Thymus (tissue), 11 donors: Measurements from ENCODE around the gene ZNF487. TPM values are rescaled to one million over a fixed set of nuclear protein-coding genes. Genes with fewer than 3 reads are reported as not detected.

Experiments
- DNase-seq, 9 donors: peaks; one replicate each; pipeline ENCODE4 v3.0.0-alpha.2; 2013; ENCODE audit warnings: low spot score in 9 of 9, low read depth in 6 of 9, missing footprints in 1 of 9
- H3K27ac ChIP-seq, 2 donors: one replicate each; pipeline ENCODE4 v1.5.1; 2013; ENCODE audit warnings: control low read depth in 1 of 2, low read depth in 1 of 2, low read length in 1 of 2, mild to moderate bottlenecking in 1 of 2, moderate library complexity in 1 of 2
- H3K27me3 ChIP-seq, 2 donors: one replicate each; pipeline ENCODE4 v1.5.1; 2013; ENCODE audit warnings: low read length in 1 of 2; ENCODE audit not compliant: control insufficient read depth in 2 of 2, insufficient read depth in 1 of 2
- H3K36me3 ChIP-seq, 2 donors: one replicate each; pipeline ENCODE4 v1.5.1; 2013; ENCODE audit warnings: low read length in 1 of 2, mild to moderate bottlenecking in 1 of 2, moderate library complexity in 1 of 2; ENCODE audit not compliant: control insufficient read depth in 2 of 2, insufficient read depth in 2 of 2
- H3K4me1 ChIP-seq, 2 donors: one replicate each; pipeline ENCODE4 v1.5.1; 2013; ENCODE audit warnings: low read length in 2 of 2; ENCODE audit not compliant: control insufficient read depth in 2 of 2, insufficient read depth in 2 of 2
- H3K4me3 ChIP-seq, 2 donors: one replicate each; pipeline ENCODE4 v1.5.1; 2013; ENCODE audit warnings: low read length in 2 of 2, control low read depth in 1 of 2, mild to moderate bottlenecking in 1 of 2
- H3K9me3 ChIP-seq, 2 donors: one replicate each; pipeline ENCODE4 v1.5.1; 2013; ENCODE audit warnings: low read length in 1 of 2, mild to moderate bottlenecking in 1 of 2; ENCODE audit not compliant: control insufficient read depth in 2 of 2, insufficient read depth in 1 of 2
- WGBS: extraction: QIAGEN DNeasy Blood & Tissue Kit; methylation state at CpG from one replicate; pipeline ENCODE4 v1.1.7; 2013; 5-methylcytosine and 5-hydroxymethylcytosine counted together
- polyA plus RNA-seq: library from polyadenylated mRNA; stranded (reverse); fragments of 200-250 nt; gene quantifications from one replicate; pipeline ENCODE4 v1.2.3, GENCODE V29; 2013
- total RNA-seq: library from RNA; stranded (reverse); fragments of 120-200 nt; gene quantifications from one replicate; pipeline ENCODE4 v1.2.4, GENCODE V29; 2013
- donor health status: healthy.

ZNF487 gene
- total and polyA plus RNA-seq, 2 donors, result 4.9 to 11.6 TPM

DNA sequence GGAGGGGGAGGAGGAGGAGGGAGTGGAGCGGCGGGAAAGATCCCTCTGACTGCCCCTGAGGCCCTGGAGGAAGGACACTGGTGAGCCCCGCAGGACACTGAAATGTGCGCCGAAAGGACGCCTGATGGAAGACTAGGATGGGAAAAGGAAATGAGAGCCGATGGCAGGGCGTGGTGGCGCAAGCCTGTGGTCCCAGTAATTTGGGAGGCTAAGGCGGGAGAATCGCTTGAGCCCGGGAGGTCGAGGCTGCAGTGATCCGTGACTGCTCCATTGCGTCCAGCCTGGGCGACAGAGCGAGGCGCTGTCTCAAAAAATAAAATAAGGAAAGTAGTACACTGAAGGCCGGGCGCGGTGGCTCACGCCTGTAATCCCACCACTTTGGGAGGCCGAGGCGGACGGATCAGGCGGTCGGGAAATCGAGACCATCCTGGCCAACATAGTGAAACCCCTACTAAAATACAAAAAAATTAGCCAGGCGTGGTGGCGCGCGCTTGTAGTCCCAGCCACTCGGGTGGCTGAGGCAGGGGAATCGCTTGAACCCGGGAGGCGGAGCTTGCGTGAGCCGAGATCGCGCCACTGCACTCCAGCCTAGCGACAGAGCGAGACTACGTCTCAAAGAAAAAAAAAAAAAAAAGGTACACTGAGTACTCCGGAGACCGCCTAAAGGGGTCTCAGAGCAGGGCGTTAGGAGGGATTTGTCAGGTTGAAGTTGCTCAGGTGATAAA is 27.4 kb upstream of the ZNF487 start:
- peak overlapping the region; percentile 98 for H3K27ac ChIP-seq
- 5% methylated on average over 46 of the region's 46 CpGs for WGBS
- DNase-seq, result peak in 5 of 9 donors; percentile 37 to 75 (median 55)

DNA sequence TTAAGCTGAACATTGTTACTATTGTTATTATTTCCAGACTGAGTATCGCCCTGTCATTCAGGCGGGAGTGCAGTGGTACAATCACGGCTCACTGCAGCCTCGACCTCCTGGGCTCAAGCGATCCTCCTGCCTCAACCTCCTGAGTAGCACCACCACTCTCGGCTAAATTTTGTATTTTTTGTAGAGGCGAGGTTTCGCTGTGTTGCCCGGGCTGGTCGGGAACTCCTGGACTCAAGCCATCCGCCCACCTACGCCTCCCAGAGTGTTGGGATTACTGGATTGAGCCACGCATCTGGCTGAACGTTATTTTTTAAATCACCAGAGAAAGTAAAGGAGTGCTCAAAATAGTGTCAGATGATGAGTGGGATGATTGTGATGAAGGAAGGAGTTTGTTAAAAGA is 26.6 kb upstream of the ZNF487 start:
- Histone ChIP-seq H3K27me3 (no peaks in the 10 kb centered on the region), H3K4me1 (peaks cover 12 to 27% of the 10 kb centered on the region in 2 donors), H3K27ac (no peak overlapping the region), H3K4me3 (no peak overlapping the region), H3K36me3 (peaks cover 0 to 3% of the 10 kb centered on the region in 2 donors), H3K9me3 (peaks cover 0 to 5% of the 10 kb centered on the region in 2 donors)
- no peak for DNase-seq
- WGBS, result 97% methylated on average over 14 of the region's 14 CpGs

More for the DNA sequence above, 27.4 kb upstream of the ZNF487 start:
- Histone ChIP-seq H3K36me3 (peaks cover 0 to 3% of the 10 kb centered on the region in 2 donors), H3K9me3 (peaks cover 0 to 5% of the 10 kb centered on the region in 2 donors), H3K27me3 (no peaks in the 10 kb centered on the region), H3K4me1 (peaks cover 13 to 33% of the 10 kb centered on the region in 2 donors), H3K4me3 (peak overlapping the region; percentile 89 to 96)

DNA sequence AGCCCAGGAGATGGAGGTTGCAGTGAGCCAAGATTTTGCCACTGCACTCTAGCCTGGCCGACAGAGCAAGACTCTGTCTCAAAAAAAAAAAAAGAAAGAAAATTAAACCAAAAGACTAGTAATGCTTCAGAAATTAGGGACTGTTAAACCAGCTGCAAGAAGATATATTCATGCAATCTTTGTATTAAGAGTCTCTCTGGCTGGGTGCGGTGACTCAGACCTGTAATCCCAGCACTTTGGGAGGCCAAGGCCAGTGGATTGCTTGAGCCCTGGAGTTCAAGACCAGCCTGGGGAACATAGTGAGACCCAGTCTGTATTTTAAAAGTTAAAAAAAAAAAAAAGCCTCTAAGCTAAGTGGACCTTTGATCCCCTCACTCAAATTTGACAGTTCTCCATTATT is 25.4 kb upstream of the ZNF487 start:
- Histone ChIP-seq H3K4me1 (peaks cover 4 to 16% of the 10 kb centered on the region in 2 donors), H3K36me3 (no peaks in the 10 kb centered on the region), H3K27ac (no peak overlapping the region), H3K4me3 (no peak overlapping the region), H3K9me3 (peaks cover 0 to 5% of the 10 kb centered on the region in 2 donors), H3K27me3 (no peaks in the 10 kb centered on the region)
- WGBS, result 91% methylated on average over 2 of the region's 2 CpGs
- no peak for DNase-seq

DNA sequence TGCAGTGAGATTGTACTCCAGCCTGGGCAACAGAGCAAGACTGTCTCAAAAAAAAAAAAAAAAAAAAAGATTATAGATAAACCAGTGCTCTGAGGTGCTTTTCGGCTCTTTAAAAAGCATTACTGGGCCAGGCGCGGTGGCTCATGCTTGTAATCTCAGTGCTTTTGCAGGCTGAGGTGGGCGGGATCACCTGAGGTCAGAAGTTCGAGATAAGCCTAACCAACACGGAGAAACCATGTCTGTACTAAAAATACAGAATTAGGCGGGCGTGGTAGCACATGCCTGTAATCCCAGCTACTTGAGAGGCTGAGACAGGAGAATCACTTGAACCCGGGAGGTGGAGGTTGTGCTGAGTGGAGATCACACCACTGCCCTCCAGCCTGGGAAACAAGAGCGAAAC is 21.4 kb upstream of the ZNF487 start:
- H3K4me3 ChIP-seq, result no peak overlapping the region
- peaks cover 0 to 5% of the 10 kb centered on the region in 2 donors for H3K9me3 ChIP-seq
- no peaks in the 10 kb centered on the region for H3K27me3 ChIP-seq
- H3K36me3 ChIP-seq, result no peaks in the 10 kb centered on the region
- H3K27ac ChIP-seq, result no peak overlapping the region
- H3K4me1 ChIP-seq, result peaks cover 13 to 27% of the 10 kb centered on the region in 2 donors
- WGBS, result 95% methylated on average over 10 of the region's 10 CpGs
- DNase-seq, result no peak

DNA sequence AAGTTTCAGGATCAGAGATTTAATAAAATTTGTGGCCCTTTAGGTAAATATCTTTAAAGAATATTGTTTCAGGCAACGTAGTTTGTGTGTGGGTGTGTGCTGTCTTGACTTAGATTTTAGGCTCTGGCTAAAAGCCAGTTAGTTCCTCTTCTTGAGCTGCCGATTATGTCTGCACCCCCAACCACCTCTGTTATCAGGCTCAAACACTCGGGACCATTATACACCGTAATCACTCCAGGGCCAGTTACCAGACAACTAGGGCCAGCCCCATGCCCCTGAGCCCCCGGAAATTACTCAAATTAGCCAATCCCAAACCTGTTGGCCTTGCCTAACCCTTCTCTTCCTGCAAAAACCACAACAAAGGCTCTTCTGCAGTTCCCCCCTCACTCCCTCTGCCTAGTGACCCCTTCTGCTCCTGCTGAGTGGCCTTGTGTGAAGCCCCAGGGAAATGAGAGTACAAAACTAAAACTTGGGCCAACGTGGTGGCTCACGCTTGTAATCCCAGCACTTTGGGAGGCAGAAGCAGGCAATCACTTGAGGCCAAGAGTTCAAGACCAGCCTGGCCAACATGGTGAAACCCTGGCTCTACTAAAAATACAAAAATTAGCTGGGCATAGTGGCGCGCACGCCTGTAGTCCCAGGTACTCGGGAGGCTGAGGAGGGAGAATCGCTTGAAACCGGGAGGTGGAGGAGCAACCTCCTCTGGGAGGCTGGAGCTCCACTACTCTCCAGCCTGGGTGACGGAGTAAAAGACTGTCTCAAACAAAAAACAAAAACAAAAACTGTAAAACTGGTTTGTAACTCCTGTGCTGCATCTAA is 18.8 kb upstream of the ZNF487 start:
- H3K4me3 ChIP-seq, result no peak overlapping the region
- H3K9me3 ChIP-seq, result peaks cover 0 to 5% of the 10 kb centered on the region in 2 donors
- no peaks in the 10 kb centered on the region for H3K36me3 ChIP-seq
- peak overlapping the region; percentile 74 to 78 for H3K27ac ChIP-seq
- peaks cover 16 to 33% of the 10 kb centered on the region in 2 donors for H3K4me1 ChIP-seq
- WGBS, result 52% methylated on average over 14 of the region's 14 CpGs
- H3K27me3 ChIP-seq, result no peaks in the 10 kb centered on the region
- DNase-seq, result peak in 2 of 9 donors; percentile 19 to 67

DNA sequence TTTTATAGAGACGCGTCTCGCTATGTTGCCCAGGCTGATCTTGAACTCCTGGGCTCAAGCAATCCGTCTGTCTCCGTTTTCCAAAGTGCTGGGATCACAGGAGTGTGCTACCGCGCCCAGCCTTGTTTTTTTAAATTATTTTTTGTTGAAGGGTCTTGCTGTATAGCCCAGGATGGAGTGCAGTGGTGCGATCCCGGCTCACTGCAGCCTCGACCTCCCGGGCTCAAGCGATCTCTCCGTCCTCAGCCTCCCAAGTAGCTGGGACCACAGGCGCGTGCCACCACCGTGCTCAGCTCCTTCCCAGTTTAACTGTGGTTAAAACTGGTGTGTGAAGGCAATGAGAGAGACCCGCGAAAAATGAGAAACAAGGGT is 16.9 kb upstream of the ZNF487 start:
- DNase-seq, result no peak
- H3K4me3 ChIP-seq, result peak overlapping the region; percentile 64 to 68

DNA sequence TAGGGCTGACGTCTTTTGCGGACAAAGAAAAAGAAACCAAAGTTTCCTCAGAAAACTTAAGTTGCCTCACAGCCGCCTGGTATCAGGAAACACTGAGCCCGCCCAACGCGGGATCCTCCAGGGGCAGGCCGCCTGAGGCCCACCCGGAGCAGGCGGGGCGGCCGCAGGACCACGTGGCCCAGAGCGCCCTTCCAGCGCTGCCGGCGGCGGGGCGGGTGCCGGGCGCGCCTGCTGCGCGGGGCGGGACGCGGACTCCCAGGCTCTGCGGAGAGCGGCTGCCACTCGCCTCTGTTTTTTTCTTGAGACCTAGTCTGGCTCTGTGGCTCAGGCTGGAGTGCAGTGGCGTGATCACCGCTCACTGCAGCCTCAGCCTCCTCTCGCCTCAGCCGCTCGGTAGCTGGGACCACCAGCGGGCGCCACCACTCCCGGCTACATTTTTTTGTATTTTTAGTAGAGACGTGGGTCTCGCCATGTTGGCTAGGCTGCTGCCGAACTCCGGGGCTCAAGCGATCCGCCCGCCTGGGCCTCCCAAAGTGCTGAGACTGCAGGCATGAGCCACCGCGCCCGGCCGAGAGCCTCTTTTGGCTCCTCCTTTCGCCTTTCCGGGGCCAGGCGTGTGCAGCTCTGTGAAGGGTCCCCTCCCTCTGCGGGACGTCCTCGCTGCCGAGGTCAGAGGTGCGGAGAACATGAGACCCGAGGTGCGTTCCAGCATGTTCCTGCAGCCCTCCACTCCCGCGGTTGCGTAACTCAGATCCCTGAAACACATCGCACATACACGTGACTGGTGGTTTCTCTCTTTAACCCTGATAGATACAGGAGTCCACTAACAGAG is 16.3 kb upstream of the ZNF487 start:
- WGBS, result under 1% methylated on average over 63 of the region's 63 CpGs
- DNase-seq, result peak in 7 of 9 donors; percentile 45 to 88 (median 68)
- Histone ChIP-seq H3K4me1 (peaks cover 16 to 33% of the 10 kb centered on the region in 2 donors), H3K27me3 (no peaks in the 10 kb centered on the region), H3K4me3 (peak overlapping the region; percentile 64 to 68), H3K36me3 (no peaks in the 10 kb centered on the region), H3K27ac (peak overlapping the region; percentile 95 to 96), H3K9me3 (peaks cover 0 to 5% of the 10 kb centered on the region in 2 donors)

More for the DNA sequence above, 16.9 kb upstream of the ZNF487 start:
- H3K27ac ChIP-seq, result peak overlapping the region; percentile 95 to 96
- H3K9me3 ChIP-seq, result peaks cover 0 to 5% of the 10 kb centered on the region in 2 donors
- no peaks in the 10 kb centered on the region for H3K27me3 ChIP-seq
- WGBS, result 61% methylated on average over 18 of the region's 18 CpGs
- H3K36me3 ChIP-seq, result no peaks in the 10 kb centered on the region
- peaks cover 16 to 33% of the 10 kb centered on the region in 2 donors for H3K4me1 ChIP-seq

DNA sequence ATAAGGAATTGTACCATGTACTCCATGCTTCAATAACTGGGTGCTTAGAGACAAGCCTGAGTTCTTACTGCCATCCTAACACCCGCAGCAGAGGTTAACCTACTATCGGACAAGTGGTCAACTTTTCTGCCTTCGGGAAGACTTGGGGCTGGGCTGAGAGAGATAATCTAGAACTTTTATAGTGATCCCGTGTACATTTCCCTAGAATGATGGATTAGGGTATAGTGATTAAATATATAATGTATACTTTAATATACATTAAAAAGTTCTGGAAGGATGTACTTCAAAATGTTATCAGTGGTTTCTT is 15.8 kb upstream of the ZNF487 start:
- Histone ChIP-seq H3K27ac (peak overlapping the region; percentile 95 to 96), H3K27me3 (no peaks in the 10 kb centered on the region), H3K9me3 (peaks cover 0 to 5% of the 10 kb centered on the region in 2 donors), H3K4me3 (peak overlapping the region; percentile 64 to 68), H3K36me3 (no peaks in the 10 kb centered on the region), H3K4me1 (peaks cover 16 to 33% of the 10 kb centered on the region in 2 donors)
- 71% methylated on average over 4 of the region's 4 CpGs for WGBS
- DNase-seq, result no peak
